Bronchial epithelial cell (primary cell): ENCODE measurements around the gene ADAMTS2. TPM values are rescaled to one million over a fixed set of nuclear protein-coding genes. Genes with fewer than 3 reads are reported as not detected.

ENCODE experiments used
- DNase-seq: peaks from one replicate; pipeline ENCODE4 v3.0.0-alpha.2; 2010; ENCODE audit warnings: low read depth
- FAIRE-seq: peaks from 2 replicates; lab custom pipeline; 2011; peaks lifted over from hg19 to GRCh38; lab: Jason Lieb, UNC
- H3K27me3 ChIP-seq: 2 replicates; pipeline ENCODE4 v1.5.1; 2011; ENCODE audit warnings: low read length; ENCODE audit not compliant: control insufficient read depth, insufficient read depth
- H3K36me3 ChIP-seq: 2 replicates; pipeline ENCODE4 v1.5.1; 2011; ENCODE audit warnings: low read length; ENCODE audit not compliant: control insufficient read depth, insufficient read depth
- H3K4me3 ChIP-seq: 2 replicates; pipeline ENCODE4 v1.5.1; 2011; ENCODE audit warnings: mild to moderate bottlenecking, low read depth, low read length, control low read depth
- total RNA-seq: library from RNA; depleted of rRNA; stranded (reverse); fragments of >200 nt; gene quantifications from 2 replicates; pipeline ENCODE4 v1.2.1, GENCODE V29; 2014
- TF ChIP-seq, protein P1 (sequence below): IDR thresholded peaks from 2 replicates; pipeline ENCODE4 v1.5.1; 2011; ENCODE audit warnings: mild to moderate bottlenecking, moderate library complexity, low read length, control low read depth, inconsistent platforms; ENCODE audit not compliant: insufficient read depth, severe bottlenecking

ADAMTS2 gene
- total RNA-seq, 1 donor from 2014 or later, result 0.26 TPM

DNA sequence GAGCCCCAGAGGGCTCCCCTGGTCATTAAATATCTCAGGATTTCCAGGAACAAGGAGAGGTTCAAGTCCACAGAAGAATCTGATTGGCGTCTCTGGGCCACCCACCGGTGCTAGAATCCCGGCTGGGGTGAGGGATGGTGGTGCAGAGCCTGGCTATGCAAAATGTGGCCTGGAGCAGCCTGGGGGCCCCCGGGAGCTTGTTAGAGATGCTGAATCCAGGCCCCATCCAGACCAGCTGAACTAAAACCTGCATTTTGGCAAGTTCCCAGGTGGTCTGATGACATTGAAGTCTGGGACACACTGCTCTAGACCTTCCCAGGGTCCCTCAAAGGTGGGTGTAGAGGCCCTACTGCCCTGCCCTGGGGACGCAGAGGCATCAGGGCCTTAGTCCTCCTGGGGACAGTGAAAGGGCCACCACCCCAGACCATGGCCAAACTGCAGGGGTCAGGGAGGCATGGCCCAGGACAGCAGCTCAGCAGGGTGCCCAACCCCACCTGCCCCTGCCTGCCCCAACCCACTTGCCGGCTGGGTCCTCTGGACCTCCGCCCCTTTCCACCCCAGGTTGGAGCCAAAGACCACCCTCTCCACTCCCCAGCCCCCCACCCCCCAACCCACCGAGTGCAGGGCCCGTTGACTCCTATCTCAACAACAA is 34.7 kb downstream of the ADAMTS2 start:
- no peak for FAIRE-seq
- Histone ChIP-seq H3K4me3 (no peak overlapping the region), H3K36me3 (no peaks in the 10 kb centered on the region), H3K27me3 (no peaks in the 10 kb centered on the region)
- no peak for DNase-seq
- TF ChIP-seq, protein P1, sequence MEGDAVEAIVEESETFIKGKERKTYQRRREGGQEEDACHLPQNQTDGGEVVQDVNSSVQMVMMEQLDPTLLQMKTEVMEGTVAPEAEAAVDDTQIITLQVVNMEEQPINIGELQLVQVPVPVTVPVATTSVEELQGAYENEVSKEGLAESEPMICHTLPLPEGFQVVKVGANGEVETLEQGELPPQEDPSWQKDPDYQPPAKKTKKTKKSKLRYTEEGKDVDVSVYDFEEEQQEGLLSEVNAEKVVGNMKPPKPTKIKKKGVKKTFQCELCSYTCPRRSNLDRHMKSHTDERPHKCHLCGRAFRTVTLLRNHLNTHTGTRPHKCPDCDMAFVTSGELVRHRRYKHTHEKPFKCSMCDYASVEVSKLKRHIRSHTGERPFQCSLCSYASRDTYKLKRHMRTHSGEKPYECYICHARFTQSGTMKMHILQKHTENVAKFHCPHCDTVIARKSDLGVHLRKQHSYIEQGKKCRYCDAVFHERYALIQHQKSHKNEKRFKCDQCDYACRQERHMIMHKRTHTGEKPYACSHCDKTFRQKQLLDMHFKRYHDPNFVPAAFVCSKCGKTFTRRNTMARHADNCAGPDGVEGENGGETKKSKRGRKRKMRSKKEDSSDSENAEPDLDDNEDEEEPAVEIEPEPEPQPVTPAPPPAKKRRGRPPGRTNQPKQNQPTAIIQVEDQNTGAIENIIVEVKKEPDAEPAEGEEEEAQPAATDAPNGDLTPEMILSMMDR, result no peak

DNA sequence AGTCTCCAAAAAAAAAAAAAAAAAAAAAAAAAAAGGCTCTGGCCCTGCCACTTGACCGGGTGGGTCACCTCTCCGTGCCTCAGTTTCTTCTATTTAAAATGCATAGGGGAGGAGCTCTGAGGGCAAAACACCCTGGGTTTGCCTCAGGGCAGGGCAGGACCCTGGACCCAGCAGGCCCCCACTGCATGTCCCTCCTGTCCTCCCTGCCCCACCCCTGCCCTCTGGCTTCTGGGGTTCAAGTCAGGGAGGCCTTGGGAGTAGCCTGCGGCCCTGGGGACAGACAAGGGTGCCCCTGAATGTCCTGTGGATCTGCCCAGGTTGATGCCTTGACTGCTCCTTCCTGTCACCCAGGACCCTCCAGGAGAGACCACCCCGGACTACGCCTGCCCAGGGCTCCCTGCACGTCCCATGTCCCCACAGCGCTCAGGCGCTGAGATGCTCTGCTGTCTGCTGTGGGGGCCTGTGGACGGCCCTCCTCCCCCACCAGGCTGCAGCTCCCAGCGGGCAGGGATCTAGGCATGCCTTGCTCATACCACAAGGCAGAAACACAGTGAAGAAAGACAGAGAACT is 35.4 kb downstream of the ADAMTS2 start:
- no peak for DNase-seq
- H3K27me3 ChIP-seq, result no peaks in the 10 kb centered on the region
- FAIRE-seq, result no peak
- no peaks in the 10 kb centered on the region for H3K36me3 ChIP-seq
- H3K4me3 ChIP-seq, result no peak overlapping the region
- TF ChIP-seq, protein P1, result no peak

DNA sequence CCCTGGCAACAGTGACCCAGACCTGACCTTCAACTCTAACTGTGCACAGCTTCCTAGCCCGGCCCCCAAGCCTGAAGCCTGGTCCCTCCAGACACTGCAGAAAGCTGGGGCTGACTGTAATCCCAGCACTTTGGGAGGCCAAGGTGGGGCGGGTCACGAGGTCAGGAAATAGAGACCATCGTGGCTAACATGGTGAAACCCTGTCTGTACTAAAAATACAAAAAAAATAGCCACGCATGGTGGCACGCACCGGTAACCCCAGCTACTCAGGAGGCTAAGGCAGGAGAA is 35.9 kb downstream of the ADAMTS2 start:
- FAIRE-seq (no peak), DNase-seq (no peak)
- Histone ChIP-seq H3K27me3 (no peaks in the 10 kb centered on the region), H3K4me3 (no peak overlapping the region), H3K36me3 (no peaks in the 10 kb centered on the region)
- TF ChIP-seq, protein P1, result no peak

DNA sequence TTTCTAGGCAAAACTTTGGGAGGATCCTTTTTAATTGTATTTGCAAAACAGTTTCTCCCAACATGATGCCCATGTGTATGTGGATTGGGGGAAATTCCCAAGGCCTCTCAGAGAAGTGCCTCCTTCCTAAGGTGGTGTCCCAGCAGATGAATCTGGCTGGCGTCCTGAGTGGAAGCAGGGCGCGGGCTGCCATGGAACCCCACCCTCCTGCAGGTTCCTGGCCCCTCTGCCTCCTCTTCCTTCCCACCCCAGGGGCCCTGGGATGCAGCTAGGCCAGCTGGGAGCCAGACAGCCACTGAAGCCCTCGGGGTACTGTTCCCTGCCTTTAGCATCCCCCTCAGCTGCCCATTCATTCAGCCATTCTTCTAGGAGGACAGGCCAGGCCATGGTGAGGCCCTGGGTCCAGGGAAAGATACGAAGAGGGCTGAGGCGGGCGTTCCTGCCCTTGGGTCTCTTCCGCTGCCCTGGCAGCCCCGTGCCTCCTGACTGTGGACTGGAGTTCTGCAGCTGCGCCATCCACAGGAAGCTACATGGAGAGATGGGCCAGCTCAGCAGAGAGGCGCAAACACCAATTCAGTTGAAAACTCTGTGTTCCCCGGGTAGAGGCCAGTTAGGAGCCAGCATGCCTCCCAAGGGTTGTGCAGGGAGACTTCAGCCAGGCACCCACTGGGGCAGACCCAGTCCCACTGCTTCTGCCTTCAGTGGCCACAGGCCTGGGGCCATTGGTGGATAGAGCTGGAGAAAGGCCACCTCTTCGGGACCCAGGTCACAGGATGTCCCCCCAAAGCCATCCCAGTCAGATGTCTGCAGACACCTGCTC is 36.5 kb downstream of the ADAMTS2 start:
- DNase-seq, result no peak
- TF ChIP-seq, protein P1, result no peak
- no peak overlapping the region for H3K4me3 ChIP-seq
- H3K36me3 ChIP-seq, result no peaks in the 10 kb centered on the region
- no peaks in the 10 kb centered on the region for H3K27me3 ChIP-seq
- no peak for FAIRE-seq

DNA sequence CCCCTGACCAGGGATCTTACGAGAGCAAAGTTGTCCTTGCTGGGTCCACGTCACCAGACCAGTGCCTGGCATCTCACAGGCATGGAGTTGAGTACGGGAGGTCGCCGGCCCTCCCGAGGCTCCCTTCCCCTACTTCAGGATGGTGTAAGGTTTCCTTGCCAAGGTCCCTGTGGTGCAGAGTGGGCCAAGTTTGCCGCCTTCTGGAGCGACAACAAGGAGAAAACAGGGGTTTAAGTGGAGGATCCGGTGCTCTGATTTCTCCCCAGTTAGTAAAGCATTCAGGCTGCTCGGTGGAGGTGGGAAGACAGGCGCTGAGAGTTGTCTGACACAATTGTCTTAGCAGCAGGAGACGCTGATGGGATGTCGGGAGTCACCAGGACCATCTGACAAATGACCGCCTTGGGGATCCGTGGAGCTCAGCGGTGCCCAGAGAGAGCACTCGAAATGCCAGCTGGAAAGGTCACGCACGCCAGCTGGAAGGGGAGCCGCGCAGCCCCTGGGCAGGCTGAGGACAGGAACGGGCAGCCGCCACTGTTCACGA is 37.3 kb downstream of the ADAMTS2 start:
- Histone ChIP-seq H3K27me3 (no peaks in the 10 kb centered on the region), H3K36me3 (no peaks in the 10 kb centered on the region), H3K4me3 (no peak overlapping the region)
- no peak for FAIRE-seq
- no peak for DNase-seq
- TF ChIP-seq, protein P1, result no peak
